Neural crest cell (in vitro differentiated cells): Measurements from ENCODE around the gene MYCBP. TPM values are rescaled to one million over a fixed set of nuclear protein-coding genes. Genes with fewer than 3 reads are reported as not detected.

Experiments used
- DNase-seq: peaks from one replicate; pipeline ENCODE4 v3.0.0; 2021; ENCODE audit warnings: low read depth, mixed read lengths, low spot score
- H3K27ac Mint-ChIP-seq: one replicate; pipeline ENCODE4 v1.8.0; 2021; ENCODE audit warnings: mild to moderate bottlenecking, mixed read lengths; ENCODE audit not compliant: unreplicated experiment
- H3K27me3 Mint-ChIP-seq: 2 replicates; pipeline ENCODE4 v1.8.0; 2021; ENCODE audit warnings: low read depth, mild to moderate bottlenecking, mixed read lengths
- H3K36me3 Mint-ChIP-seq: 2 replicates; pipeline ENCODE4 v1.8.0; 2021; ENCODE audit warnings: low read depth, mild to moderate bottlenecking, mixed read lengths
- H3K4me1 Mint-ChIP-seq: 2 replicates; pipeline ENCODE4 v1.8.0; 2021; ENCODE audit warnings: mixed read lengths
- H3K4me3 Mint-ChIP-seq: one replicate; pipeline ENCODE4 v1.8.0; 2021; ENCODE audit warnings: mild to moderate bottlenecking, mixed read lengths
- H3K9me3 Mint-ChIP-seq: 2 replicates; pipeline ENCODE4 v1.8.0; 2021; ENCODE audit warnings: mixed read lengths
- CTCF ChIP-seq: fragments of 200-600 bp; sonication (generic); conservative IDR thresholded peaks from 2 replicates; pipeline ENCODE4 v1.5.0; 2021; ENCODE audit warnings: antibody characterized with exemption, mild to moderate bottlenecking
- total RNA-seq: library from RNA; stranded (reverse); gene quantifications from 2 replicates; pipeline ENCODE4 v1.2.1, GENCODE V29; 2021

MYCBP gene
- total RNA-seq, 1 donor from 2014 or later, result 20.7 TPM

GRCh38 chr1:38829368-38829767 is 43.8 kb downstream of the MYCBP start:
- no peaks in the 10 kb centered on the region for H3K27me3 Mint-ChIP-seq
- no peak for TF ChIP-seq CTCF
- H3K27ac Mint-ChIP-seq, result no peak overlapping the region
- no peak overlapping the region for H3K4me3 Mint-ChIP-seq
- H3K36me3 Mint-ChIP-seq, result no peaks in the 10 kb centered on the region
- no peaks in the 10 kb centered on the region for H3K9me3 Mint-ChIP-seq
- no peak for DNase-seq
- H3K4me1 Mint-ChIP-seq, result peaks cover 12% of the 10 kb centered on the region

- TF ChIP-seq CTCF, result no peak
- H3K9me3 Mint-ChIP-seq, result no peaks in the 10 kb centered on the region
- no peak overlapping the region for H3K4me3 Mint-ChIP-seq
- H3K27ac Mint-ChIP-seq, result no peak overlapping the region
- no peak for DNase-seq
- H3K27me3 Mint-ChIP-seq, result no peaks in the 10 kb centered on the region
- H3K4me1 Mint-ChIP-seq, result peaks cover 6% of the 10 kb centered on the region
- H3K36me3 Mint-ChIP-seq, result no peaks in the 10 kb centered on the region
Observed at GRCh38 chr1:38827318-38827717, 45.8 kb downstream of the MYCBP start.

GRCh38 chr1:38826886-38827285 is 46.3 kb downstream of the MYCBP start:
- H3K9me3 Mint-ChIP-seq, result no peaks in the 10 kb centered on the region
- no peak for DNase-seq
- TF ChIP-seq CTCF, result no peak
- no peaks in the 10 kb centered on the region for H3K36me3 Mint-ChIP-seq
- peaks cover 6% of the 10 kb centered on the region for H3K4me1 Mint-ChIP-seq
- H3K4me3 Mint-ChIP-seq, result no peak overlapping the region
- H3K27me3 Mint-ChIP-seq, result peaks cover 4% of the 10 kb centered on the region
- H3K27ac Mint-ChIP-seq, result no peak overlapping the region

GRCh38 chr1:38826262-38826661 is 46.9 kb downstream of the MYCBP start:
- Mint-ChIP-seq H3K27me3 (peaks cover 4% of the 10 kb centered on the region), H3K36me3 (no peaks in the 10 kb centered on the region), H3K4me3 (no peak overlapping the region), H3K4me1 (peaks cover 6% of the 10 kb centered on the region), H3K27ac (no peak overlapping the region), H3K9me3 (no peaks in the 10 kb centered on the region)
- TF ChIP-seq CTCF, result no peak
- DNase-seq, result no peak

GRCh38 chr1:38820860-38821259 is 52.3 kb downstream of the MYCBP start:
- peaks cover 37% of the 10 kb centered on the region for H3K27me3 Mint-ChIP-seq

More at GRCh38 chr1:38820860-38821259, 52.3 kb downstream of the MYCBP start:
- no peak overlapping the region for H3K4me3 Mint-ChIP-seq
- H3K4me1 Mint-ChIP-seq, result peaks cover 15% of the 10 kb centered on the region
- no peak overlapping the region for H3K27ac Mint-ChIP-seq
- no peak for TF ChIP-seq CTCF
- no peak for DNase-seq
- no peaks in the 10 kb centered on the region for H3K36me3 Mint-ChIP-seq
- no peaks in the 10 kb centered on the region for H3K9me3 Mint-ChIP-seq
